ENCODE measurements around the gene RGS6.
A peak's percentile ranks its signal among the peaks of the same experiment; 100 is the strongest.

RGS6 gene

DNA sequence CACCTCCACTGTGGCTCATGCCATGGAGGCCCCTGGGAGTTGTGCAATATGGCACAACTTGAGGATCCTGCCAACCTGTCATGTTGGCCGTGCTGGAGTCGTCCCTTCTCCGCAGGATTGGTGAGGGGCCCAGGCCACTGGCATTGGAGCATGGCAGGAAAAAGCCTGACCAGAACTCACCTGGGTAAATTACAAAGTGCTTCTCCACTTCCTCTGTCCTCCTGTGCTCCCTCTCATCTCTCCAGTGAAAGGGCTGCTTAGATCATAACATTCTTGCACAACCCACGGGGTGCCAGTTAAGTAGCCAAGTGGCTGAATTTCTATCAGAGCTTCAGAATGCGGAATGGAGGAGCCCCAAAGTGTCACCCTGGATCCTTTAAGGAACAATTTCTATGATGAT, 580.7 kb downstream of the RGS6 start:
- DNase-seq, result no peak

DNA sequence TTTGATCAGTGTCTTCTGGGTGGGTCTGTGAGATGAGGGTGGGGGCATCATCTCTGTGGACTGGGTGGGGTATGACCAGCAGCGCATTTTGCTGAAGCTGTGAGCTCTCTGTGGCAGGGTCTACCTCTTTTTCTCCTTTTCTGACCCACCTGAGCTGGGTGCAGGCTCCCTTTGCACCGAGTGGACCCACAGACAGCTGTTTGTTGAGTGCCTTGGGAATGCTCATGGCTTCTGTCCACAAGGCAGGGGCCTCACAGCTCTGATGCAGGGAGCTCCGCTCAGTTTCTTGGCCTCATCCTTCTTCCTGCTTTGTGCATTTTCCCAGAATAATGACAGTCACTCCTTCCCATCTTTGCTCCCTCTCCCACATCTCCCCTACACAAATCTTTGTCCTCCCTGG, 581.1 kb downstream of the RGS6 start:
- DNase-seq, result no peak

DNA sequence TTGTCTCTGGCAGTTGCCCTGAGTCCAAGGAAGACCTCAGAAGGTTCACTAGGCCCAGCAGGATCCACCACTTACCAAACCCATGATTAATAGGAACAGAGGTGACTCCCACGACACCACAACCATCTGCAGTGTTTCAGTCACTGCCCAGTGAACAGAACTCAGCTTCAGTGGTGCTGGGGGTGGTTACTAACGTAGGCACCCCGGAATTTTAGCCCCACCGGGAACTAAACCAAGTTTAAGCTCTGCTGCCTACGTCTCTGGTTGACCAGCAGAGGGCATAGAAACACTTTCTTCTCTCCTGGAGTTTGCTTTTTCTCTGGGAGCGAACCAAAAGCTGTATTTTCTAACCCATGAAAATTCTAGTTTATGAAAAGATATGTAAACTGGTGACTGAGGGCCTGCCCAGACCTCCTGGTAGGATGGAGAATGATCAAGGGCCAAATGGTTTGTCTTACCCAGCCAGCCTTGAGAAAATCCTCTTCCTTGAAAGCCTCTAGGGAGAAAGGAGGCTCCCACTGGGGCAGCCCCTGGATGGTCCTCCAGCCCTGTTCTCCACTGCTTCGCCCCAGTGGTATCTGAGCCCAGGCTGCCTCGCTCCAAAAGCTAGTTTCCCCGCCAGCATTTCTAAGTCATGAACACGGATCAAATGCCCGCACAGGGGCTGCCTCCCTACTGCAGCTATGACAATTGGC, 581.9 kb downstream of the RGS6 start:
- DNase-seq, result no peak

DNA sequence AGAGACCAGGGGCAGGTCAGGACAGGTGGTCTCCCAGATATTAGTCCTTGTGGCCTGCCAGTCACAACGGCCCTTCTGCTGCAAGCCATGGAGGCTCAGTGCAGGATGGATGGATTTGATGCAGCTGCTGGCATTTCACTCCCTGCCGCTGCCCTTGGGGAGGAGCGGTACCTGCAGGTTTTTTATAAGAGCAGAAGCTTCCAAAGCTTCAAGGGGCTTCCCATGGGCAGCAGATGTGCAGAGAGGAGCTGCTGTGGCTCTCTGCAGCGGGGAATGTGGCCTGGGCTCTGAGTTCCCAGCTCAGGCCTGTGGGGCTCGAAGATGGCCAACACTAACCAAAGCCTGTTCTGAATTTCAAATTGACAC, 582.4 kb downstream of the RGS6 start:
- no peak for DNase-seq

DNA sequence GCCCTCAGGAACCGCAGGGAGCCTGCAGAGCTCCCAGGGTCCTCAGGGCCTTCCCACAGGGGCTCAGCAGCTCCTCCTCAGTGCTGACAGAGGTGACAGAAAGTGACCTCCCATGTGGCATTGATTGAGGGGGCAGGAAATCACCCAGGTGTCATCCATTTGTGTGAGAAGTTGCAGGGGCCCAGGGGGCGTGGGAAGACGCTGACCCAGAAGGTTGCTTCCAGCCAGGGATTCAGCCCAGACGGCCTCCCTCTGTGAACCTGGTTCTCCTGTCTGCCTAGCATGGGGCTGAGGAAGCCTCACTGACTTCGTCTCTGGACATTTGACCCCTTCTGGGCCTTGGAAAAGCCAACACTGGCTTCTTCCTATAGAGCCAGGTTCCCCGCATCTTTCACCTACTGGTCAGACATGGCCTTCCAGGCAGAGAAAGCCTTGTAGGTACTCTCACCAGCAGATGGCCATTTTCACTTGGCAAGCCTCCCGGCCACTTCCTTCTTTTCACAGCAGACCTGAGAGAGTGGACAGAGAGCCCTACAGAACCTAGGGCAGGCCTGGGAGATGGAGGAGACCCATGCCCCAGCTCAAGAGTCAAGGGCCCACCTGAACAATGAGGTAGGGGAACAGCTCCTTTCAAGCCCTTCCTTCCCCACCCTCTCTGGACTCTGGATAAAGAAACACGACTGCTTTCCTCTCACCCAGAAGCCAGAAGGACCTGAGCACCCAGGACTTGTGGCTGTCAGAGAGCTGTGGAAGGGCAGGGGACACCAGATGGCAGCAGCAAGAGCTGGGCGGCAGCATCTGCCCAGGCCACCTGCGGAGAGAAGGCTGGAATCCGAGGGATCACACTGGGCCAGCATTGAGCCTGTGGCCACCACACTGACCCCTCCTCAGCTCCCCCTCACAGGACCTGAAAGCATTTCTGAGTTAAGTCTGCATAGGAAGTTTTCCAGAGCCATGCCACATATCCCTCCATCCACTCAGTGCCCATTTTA, 583.8 kb downstream of the RGS6 start:
- DNase-seq, result no peak

DNA sequence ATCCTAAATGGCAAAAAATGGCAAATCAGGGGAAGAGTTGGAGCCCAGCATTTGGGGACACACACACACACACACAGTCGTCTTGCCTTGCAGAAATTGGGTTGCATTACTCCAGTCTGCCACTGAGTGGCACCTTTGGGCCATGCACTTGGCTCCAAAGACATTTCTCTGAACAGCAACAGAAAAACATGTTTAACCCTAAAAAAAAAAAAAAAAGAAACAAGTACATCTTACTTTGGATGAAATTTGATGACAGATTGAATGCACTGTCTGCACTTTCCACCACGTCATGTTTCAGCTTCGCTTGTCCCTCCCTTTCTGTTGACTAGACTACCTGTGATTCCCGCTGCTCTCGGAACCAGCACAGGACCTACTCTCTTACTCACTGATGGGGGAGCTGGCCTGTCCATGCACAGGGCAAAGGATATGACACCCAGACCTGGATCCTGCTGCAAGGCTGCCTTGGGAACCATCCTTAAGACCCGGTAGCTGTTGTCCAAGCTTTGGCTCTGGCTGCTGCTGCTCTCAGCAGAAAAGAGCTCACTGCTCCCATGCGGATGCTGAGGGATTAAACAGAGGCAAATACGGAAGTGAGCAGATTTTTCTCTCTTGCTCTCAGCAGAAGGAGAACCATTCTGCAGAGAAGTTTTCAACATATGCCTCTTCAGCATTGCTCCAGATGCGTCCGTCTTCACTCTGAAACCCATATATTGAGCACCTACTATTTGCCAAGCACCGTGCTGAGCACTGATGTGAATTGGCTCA, 584.9 kb downstream of the RGS6 start:
- DNase-seq, result peak; percentile 76

DNA sequence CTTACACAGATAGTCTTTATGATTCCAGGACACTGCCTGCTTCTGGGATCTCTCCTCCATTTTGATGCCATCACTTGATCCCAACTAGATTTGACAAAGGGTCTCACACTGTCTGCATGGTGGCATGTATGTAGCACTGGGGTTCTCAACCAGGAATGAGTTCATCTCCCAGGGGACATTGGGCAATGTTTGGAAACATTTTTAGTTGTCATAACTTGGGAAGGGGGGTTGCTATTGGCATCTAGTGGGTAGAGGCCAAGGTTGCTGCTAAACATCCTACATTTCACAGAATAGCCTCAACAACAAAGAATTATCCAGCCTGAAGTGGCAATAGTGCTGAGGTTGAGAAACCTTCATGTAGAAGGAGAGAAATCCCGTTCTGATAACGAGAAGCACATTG, 585.5 kb downstream of the RGS6 start:
- DNase-seq, result no peak

DNA sequence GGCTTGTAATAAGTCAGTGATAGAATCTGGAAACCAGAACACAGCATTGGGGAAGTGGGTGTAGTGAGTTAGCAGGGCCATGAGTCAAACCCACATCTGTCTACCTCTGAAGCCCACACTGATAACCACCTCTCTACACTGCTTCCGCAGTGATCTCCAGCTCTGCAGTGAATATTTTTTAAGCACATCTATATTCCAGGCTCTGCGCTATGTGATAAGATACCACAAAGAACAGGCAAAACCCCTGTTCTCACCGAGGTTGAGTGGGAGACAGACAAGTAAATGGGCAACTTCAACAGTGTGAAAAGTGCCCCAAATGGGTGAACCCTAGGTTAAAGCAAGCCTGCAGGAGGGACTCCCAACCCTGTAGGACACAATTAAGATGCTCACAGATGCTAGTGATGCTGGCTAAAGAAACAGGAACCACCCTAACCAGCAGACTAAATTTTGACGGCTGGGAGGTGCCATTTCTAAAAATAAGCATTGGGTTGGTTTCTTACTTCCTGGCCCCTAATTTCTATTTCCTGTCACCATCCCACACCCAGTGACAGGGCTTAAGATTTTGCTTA, 586.7 kb downstream of the RGS6 start:
- DNase-seq, result peak; percentile 54

DNA sequence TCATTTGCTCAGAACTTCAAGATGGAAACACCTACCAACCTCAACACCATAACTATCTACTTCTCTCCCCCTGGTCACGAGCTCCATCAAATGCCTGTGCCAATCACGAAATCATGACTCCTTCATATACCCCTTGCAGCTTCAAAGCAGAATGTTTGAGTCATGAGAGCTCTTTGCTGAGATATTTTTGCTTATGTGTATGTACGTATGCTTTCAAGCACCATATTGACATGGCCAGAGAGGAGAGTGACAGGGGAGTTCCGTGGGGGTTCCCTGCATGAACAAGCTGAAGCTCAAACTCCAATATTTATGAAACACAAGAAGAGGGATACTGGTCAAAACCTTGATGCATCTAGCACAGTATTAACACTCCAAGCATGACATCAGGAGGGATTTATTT, 587.3 kb downstream of the RGS6 start:
- DNase-seq, result no peak

DNA sequence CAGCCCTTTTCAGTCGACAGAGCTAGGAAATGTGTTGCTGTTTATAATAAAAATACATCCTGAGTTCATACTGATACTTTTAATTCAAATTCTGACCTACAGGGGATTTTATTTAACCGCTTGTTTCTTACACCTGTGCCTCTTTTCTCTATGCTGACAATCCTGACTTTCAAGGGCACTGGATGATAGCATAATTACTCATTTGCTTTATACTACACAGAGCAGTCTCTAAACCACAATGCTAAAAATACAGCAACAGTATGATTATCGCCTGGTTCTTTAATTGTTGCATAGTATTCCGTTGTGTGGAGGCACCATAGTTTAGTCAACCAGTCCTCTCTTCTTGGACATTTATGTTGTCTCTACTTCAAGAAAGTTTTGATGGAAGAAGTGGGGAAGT, 588.8 kb downstream of the RGS6 start:
- DNase-seq, result no peak

DNA sequence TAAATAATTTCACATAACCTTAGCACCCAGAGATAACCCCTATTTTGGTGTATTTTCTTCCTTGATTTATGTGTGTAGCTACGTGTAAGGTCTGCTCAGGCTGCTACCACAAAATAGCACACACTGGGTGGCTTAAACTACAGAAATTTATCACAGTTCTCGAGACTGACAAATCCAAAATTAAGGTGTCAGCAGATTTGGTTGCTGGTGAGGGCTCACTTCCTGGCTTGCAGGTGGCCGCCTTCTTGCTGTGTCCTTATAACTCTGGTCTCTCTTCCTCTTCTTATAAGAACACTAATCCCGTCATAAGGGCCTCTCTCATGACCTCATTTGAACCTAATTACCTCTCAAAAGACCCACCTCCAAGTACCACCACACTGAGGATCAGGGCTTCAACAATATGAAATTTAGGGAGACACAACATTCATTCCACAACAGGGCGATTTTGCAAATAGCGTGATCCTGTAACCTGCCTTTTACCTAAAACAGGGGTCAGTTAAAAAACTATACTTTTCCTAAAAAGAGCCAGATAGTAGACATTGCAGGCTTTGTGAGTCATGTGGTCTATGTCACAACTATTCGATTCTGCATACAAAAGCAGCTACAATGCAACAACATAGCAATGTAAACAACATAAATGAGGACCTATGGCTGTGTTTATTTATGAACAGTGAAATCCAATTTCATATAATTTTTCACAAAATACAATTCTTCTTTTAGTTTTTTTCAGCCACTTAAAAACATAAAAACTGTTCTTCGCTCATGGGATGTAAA, 589.9 kb downstream of the RGS6 start:
- DNase-seq, result no peak

DNA sequence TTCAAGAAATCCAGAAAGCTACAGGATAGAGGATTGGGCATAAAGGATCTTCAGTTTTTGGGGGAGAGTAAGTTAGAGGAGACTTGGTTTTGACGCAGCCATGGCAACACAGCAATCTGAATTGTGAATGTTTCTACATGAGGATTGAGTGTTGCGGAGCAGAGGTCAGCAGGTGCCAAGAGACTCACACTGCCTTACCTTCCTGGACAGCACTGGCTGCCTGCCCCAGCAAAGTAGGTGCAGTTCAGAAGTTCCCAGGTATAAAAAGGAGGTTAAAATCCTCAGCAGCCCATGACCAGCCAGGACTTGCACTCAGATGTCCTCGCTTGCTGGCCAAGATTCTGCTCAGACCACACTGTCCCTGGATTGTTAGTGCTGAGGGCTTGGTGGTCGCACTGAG, 590.6 kb downstream of the RGS6 start:
- DNase-seq, result no peak

DNA sequence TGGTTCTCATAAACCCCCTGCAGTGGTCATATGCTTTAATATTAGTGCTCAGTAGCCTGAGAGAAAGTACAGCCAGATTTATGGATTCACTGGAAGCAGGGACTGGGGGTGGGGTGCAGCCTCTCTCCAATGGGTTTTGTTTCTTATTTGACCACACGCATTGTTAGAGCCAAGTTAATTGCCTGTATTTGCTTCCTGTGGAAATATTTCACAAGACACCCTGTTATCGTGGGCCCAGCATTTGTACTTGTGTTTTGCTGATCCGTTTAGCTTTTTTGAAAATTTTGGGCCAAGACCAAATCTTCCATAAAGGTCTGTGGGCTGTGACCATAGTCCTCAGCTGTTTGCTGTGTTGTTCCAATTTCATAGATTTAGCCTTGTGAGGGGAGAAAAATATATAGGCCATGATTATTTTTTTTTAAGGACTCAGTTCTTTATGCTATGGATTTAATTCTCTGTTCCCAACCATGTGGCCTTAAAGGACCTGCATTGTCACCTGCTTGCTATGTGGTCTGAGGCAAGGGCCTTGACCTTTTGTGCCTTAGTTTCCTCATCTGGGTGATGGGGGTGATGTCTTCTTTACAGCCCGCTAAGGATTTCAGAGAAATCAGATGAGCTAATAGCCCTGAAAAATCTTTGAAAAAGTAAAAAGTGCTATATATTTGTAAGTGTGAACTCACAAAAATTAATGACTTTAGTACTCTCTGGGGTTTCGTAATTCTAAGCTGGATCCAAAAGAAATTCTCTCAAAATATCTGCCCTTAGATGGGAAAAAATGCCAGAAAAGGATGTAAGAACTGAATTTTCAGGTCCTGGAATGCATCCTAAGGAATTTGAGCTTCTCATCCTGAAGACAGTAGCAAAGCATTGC, 591.4 kb downstream of the RGS6 start:
- DNase-seq, result no peak

DNA sequence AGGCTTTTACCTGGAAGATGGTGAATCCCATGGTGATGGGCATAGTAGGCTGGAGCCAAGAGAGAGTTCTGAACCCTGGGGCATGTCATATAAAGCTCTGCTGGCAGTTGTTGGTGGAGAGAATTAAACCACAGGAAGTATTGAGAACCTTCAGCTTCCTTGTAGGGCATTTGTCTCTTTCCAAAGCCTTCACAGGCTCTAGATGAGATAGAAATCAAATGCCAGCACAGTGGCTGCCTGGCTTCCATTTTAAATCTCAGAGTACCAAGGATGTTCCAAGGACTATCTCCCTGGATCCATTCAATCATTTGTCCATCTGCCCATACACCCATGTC, 592.0 kb downstream of the RGS6 start:
- no peak for DNase-seq

DNA sequence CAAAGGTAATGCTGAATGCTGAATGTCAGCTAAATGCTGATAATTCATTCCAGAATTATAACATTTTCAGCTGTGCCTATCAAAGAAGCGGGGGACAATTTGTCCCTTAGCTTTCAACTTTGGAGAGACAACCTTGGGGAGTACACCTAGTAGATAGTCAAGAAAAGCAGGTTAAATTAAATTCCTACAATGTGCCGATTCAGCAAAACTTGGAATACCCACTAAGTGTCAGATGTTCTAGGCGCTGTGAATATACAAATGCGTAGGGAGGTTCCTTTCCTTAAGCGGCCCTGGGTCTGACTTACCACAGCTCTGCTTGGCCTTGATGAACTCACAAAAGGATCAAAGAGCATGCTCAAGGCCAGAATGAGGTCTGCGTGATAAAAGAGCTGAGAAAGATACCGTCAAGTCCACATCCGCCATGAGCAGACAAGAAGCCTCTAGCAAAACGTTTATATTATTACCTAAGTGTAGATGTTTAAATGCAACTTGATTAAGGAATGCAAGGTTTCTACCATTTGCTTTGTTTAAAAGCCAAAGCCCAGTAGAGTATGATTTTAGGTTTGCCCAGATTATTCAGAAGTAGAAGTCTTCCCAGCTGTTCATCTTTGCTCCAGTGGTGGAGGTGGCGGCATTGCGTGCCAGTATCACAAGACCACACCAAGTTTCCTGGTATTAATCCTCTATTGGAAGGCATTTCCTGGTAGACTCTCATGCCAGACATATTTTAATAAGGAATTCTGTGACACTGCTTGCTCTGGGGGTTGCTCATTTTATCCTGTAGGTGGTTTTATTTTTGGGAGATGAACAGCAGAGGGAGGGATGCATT, 593.1 kb downstream of the RGS6 start:
- no peak for DNase-seq

DNA sequence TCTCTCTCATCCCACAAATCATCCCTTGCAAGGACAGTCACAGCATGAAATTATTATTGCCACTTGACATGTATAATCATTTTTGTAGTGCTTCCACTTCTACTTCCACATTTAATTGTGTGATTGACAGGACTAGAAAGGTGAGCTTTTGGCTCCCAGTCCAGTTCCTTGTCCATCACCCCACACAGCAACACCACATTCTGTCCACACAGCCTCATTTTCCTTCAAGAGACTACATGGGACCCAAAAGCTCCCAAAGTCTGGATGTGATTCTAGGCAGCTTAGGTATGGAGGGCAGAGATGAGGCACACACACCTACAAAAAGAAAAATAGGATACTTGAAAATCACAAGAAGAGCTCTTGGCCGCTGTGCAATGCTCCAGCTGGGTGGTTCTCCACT, 595.4 kb downstream of the RGS6 start:
- no peak for DNase-seq

DNA sequence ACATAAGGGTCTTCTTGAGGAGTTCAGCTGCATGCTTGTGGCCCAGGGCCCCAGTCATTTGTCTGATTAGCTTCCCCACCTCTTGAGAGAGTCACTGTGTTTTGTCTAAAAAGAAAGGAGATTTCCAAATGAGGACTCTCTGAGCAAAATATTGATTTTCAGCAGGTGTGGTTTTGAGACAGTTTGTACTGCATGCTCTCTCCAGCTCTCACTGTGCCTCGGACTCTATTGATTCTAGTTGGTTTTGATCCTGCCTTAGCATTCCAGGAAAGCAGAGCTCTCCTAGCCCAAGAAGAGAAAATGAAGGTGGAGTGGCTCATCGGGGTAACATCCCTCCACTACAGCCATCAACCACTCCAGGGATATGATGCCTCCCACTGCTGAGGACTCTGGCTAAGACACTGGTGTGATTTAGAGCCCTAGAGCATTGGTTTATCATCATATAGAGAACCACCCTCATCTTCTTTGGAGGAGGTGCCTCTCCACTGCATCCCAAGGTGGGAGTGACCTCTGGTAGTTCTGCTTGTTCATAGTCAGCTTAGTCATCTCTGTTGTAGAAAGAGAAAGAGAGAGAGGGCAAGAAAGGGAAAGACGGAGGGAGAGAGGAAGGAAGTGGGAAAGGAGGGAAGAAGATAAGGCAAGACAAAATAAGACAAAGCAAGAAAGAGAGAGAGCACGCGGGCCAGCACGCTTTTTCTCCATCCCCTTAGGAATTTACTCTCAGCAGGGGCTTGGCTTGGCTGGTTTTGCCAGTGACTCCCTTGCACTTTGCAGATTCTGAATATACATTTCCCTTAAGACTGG, 596.0 kb downstream of the RGS6 start:
- DNase-seq, result no peak

DNA sequence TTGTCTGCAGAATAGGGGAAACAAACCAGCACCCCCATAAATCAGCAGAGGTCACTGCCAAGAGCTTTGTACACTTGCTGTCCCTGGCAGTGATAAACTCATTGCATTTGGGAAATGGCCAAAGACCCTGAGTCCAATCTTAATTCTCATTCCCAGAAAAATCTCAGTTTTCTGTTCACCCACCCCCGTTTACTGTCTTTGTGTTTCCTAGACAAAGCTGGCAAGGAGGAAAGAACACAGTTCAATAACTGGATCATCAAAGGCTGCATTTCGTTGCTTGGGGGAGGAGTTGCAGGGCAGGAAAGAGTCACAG, 596.6 kb downstream of the RGS6 start:
- DNase-seq, result no peak

DNA sequence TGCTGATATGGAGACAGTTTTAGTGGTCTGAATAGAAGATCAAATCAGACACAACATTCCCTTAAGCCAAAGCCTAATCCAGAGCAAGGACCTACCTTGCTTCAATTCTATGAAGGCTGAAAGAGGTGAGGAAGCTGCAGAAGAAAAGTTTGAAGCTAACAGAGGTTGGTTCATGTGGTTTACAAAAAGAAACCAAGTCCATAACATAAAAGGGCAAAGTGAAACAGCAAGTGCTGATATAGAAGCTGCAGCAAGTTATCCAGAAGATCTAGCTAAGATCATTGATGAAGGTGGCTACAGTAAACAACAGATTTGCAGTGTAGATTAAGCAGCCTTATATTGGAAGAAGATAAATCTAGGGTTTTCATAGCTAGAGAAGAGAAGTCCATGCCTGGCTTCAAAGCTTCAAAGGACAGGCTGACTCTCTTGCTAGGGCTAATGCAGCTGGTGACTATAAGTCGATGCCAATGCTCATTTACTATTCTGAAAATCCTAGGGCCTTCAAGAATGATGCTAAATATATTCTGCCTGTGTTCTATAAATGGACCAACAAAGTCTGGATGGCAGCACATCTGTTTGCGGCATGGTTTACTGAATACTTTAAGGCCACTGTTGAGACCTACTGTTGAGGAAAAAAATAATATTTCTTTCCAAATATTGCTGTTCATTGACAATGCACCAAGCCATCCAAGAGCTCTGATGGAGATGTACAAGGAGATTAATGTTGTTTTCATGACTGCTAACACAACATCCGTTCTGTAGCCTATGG, 600.6 kb downstream of the RGS6 start:
- DNase-seq, result no peak

Measured in CD4-positive, alpha-beta T cell treated with Interleukin-6 for 4 hours (primary cell).